Suppressor macrophage treated with lipopolysaccharide for 4 hours (primary cell): ENCODE measurements around the gene GJC2.
"Not testable (repeated sequence)": the region's sequence is repeated elsewhere in the genome, so short reads cannot be mapped to it uniquely, and the experiment has no call there.

ENCODE experiments used
- DNase-seq: peaks from one replicate; pipeline ENCODE4 v3.0.0-alpha.2; 2020

GJC2 gene

DNA sequence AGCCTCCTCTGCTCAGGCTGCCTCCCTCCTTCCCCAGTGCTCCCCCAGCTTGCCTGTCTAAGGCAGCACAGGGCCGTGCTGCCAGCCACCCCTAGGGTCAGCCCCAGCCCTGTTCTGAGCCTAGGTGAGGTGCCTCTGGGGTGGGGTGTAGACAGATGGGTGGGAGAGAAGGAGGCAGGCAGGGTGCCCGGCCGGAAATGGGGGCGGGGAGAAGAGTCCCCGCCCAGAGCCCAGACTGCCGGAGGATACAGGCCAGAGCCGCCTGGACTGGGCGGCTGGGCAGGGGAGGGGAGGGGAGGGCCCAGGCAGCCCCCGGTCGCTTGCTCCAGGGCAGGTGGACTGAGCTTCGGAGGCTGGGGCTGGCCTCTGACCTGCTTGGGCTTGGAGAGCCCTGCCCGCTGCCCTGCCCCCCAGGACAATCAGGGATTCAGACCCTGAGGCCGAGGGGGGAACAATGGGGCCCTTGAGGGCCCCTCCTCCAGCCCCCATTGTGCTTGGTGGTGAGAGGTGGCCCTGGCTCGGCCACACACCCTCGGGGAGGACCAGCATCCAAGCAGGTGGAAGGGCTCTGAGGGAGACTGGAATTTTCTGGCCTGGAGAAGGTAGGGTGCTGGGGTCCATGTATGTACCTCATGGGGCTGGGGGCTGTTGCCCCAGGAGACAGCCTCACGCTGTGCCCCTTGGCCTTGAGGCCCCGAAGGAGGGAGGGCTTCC, at the start of gene GJC2:
Gene GJC2 (plus strand): TSS at position 525 of the 714 bp plus-strand sequence. CDS start 7,829 bp downstream, outside the sequence.
- no peak for DNase-seq

DNA sequence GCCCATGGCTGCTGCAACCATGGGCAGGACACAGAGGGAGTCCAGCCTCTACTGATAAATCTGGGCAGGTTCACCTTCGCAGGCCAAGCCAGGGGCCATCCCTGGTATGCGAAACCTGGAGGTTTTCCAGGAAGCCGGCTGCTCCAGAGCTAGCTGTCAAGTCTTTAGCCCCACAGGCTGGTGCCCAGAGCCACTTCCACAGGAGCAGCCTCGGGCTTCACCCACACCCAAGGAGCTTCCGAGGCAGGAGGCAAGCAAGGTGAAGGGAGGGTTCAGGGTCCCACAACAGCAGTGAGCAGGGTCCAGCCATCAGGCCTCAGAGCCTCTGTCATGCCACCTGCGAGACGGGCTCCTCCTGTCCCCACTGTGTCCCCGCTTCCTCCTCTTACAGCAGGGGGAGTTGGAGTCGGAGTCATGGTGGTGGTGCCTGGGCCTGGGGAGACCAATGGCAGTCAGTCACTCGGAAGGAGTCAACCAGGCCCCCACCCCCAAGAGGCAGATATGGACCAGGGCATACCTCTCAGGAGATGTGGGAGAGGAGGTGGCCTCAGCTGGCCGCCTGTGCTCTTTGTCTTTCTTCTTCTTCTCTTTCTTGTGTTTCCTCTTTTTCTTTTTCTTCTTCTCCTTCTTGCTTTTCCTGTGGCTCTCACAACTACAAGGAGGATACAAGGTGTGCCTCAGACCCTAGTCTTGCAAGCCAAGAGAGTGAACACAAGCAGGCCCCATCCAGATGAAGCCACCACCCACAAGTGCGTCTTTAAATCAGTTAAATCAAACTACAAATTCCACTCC, 48.7 kb upstream of the GJC2 start:
- no peak for DNase-seq

DNA sequence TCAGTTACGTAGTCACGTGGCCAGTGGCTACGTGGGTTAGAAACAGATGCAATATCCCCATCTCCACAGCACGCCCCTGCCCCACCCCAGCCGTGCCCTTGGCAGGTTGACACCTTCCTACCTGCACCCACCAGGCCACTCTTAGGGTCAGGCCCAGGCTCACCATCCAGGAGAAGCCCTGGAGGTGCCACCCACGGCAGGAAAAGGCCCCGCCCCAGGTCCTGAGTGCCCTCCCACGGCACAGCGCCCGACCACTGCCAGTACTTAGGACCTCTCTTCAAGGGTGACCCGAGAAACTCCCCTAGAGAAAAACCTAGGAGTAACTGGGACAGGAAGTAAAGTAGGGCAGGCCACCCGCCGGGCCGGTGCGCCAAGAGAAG, 48.1 kb upstream of the GJC2 start:
- no peak for DNase-seq

DNA sequence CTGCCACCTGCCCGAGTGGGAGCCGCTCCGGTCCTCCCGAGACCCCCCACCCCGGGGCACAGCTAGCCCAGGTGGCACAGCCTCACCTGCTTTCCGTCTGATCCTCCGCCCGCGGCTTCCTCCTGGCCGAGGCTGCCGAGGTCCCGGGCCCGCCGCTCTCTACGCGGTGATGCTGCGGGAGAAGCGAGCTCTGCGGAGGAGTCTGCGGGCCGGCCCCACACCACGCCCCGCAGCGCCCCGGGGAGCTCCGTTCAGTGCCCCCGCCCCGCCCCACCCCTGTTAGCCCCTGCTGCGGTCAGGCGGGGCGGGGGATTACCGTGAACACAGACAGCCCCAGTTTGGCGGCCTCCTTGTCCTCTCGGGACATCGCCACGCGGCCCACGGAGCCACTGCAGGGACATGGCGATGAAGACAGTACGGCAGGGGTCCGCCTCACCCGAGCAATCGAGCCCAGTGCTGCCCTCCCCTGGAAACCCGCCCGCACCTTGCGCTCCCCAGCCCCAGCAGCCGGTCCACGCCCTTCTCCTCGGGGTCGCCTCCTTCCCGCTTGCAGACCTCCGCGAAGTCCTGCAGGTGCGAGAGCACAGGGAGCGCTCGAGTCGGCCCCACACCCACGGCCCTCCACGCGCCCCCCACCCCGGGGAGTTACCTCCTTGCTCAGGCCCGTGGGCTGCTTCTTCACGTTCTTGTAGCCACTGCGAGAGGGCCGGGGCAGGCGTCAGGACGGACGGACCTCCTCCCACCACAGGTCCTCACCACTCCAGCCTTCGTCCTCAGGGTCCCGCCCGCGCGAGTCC, 47.5 kb upstream of the GJC2 start:
- DNase-seq, result peak; percentile 43

DNA sequence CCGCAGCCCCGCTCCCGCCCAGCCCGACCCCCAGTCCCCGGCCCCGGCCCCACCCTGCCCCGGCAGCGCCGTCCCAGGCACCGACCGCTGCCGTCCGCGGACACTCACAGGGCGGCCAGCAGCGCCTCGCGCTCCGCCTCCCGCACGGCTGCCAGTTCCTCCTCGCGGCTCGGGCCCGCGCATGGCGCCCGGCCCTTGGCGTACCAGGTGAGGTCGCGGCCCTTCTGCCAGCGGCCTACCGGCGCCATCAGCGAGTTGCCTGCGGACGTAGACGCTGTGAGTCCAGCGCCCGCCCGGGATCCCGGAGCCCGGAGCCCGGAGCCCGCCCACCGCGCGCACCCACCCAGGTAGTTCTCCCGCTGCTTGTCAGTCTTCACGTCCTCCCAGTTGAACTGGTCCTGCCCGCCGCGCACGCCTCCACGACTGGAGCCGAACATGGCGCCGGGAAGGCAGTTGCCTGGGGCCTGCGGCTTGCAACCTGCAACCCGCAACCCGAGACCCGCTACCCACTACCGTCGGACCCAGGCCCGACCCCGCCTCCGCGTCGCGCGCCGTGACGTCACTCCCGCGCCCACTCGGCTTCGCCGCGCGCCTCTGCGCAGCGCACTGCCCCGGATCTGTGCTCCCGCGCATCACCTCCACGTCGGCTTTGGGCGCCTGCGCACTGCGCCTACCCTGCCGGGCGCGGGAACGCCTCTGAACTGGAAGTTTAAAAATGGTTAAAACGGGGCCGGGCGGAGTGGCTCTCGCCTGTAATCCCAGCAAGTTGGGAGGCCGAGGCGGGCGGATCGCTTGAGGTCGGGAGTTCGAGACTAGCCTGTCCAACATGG, 46.7 kb upstream of the GJC2 start, which contains the start of gene C1orf35:
Gene C1orf35 (minus strand): TSS at position 535 of the 830 bp plus-strand sequence. CDS start 98 bp downstream, at position 437.
- peak; percentile 95 for DNase-seq

DNA sequence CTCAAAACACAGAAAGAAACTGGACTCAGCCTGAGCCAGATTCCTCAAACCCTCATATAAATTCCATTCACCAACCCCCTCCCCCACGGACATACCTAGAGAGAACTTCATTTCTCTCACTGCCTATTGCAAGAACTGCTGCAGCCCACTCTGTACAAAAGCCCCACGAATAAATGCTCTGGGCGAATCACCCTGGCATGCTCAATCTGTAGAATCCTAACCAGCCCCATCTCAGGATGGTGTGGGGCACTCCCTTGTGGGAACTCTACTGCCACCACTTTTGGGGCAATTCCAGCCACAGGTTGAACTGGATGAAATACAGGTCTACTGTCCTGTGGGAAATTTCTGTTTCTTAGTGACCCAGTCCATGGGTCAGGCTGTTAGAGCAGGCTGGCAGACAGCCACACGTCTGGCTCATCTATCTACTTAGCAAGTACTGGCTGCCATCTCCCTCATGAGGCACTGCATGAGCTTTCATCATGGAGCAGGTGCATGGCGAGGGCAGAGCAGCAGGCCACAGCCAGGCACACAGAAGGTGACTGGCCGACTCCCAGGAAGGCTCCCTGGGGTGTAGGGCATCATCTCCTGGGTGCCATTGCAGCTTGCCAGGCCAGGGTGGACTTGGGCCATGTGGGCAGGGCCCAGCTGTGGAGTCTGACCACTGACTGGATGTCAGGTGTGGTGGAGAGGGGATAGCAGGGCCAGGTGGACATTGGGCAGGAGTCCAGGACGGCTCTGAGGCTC, 45.0 kb upstream of the GJC2 start:
- no peak for DNase-seq

DNA sequence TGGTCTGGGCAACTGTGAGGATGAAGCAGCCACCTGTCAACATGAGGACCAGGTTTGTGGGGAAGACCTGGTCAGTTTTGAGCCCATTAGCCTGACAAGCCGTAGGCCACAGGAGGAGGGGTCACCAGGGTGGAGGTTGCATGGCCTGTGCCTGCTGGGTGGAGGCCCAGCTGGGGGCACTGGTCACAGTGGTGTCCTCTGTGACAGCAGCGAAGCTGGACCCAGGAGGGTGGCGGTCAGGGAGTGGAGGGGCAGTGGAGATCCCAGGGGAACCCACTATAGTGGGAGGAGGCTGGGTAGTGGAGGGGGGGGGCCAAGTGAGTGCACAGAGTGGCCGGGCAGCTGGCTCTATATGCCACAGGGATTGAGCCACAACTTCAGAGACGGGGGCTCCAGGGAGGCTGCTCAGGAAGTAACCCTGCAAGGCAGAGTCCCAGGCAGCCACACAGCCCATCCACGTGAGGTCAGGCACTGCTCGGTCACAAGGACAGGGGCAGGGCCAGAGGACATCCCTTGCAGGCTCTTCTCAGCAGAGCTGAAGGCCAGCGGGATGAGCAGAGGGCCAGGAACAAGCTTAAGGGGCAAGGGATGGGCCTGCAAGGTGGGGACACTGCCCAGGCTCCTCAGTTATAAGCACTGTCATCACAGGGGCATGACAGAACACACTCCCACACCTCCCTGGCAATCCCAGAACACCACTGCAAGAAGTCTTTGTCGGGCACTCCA, 44.3 kb upstream of the GJC2 start:
- no peak for DNase-seq

DNA sequence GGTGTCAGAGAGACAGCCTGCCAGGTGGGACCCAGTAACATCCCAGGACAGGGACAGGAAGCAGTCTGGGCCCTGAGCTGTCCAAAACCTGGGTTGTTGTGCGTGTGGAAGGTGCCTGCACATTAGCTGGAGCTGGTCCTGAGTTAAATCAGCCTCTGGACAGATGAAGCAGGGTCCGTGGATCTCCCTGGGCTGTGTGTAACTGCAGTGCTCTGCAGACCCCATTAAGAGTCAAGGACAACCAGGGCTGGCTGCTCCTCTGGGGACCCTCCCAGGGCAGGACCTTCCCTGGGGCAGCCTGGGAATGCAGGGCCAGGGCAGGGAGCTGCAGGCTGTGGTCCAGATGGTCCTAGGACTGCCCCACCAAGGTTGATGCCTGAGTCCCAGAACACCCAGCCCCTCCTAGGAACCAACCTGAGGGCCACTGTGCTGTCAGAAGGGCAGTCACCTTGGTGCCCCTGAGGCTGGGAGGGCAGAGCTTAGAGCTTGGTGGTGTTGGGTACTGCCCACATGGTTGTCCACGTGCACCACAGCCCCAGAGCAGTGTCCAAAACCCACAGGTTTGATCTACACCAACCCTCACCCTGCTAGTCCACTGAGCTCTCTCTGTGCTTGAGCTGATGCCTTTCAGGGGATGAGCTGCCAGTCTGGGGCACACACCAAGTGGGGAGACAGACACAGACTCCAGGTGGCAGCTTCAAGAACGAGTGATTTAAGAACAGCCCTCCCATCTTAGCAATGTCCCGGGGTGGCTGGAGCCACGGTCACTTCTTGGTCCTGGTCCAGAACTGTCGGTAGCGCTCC, 43.5 kb upstream of the GJC2 start:
- no peak for DNase-seq

DNA sequence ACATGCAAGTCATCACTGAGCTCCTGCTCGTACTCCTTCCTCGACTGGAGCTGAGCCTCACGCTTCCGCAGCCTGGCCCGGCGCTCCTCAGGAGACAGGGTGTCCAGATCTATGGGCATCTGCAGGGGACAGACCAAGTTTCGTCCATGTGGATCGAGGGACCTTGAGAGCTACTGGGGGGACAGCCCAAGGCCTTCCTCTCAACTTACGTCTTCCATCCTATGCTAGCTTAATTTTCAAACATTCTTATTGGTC, 43.0 kb upstream of the GJC2 start:
- no peak for DNase-seq

DNA sequence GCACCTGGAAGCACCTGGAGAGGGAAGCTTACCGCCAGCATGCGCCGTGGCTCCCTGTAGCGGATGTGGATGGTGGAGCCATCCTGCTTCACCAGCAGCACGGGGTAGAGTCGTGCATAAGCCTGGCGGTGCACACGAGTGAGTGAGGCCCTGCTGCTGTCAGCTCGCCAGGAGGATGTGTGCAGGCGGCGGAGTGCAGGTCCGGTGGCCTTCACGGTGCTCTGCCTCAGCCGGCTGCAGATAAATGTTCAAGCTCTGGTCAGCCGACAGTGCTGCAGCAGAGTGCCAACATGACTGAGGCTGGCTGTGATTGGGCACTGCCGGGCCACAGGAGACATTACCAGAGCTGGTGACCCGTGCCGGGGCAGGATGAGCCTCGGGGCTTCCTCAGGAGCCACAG, 42.1 kb upstream of the GJC2 start:
- DNase-seq, result no peak

DNA sequence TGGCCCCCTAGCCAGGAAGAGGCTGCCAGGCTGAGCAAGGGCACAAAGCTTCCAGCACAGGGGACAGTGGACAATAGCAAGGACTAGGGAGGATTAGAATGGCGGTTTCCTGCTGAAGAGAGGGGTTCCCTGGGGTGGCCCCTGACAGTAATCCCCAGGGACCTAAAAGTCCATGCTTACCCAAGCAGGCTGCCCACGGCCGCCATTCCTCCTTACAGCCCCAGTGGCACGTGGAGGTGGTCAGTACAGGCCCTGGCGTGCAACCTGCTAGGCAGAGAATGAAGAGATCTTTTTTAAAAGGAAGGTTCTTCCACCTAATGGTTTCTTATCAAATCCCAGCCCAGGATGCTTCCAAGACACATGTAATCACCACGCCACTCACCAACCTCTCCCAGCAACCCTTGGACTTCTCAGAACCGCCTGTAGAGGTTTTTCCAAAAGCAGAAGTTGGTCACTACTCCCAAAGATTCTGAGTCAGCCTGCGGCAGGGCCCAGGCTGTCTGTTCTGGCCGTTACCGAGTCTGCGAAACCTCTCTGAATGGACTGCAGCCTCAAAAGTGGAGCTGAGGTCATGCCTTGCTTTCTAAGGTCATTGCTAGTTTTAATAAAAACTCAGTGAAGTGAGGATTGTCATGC, 41.6 kb upstream of the GJC2 start:
- peak; percentile 75 for DNase-seq

DNA sequence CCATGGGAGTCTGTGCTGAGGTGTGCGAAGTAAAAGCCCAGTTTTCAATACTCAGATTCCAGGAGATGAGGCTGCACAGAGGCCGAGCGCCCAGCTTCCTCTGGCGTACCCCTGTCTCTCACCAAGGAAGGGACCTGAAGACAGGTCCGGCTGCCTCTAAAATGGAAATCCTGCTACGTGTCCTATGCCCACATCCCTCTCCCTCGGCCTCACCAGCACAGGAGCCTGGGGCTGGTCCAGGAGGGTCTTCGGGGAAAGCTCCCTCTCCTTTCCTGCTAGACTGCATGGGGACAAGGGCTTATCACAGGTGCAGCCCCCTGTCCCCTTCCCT, 41.0 kb upstream of the GJC2 start:
- no peak for DNase-seq

DNA sequence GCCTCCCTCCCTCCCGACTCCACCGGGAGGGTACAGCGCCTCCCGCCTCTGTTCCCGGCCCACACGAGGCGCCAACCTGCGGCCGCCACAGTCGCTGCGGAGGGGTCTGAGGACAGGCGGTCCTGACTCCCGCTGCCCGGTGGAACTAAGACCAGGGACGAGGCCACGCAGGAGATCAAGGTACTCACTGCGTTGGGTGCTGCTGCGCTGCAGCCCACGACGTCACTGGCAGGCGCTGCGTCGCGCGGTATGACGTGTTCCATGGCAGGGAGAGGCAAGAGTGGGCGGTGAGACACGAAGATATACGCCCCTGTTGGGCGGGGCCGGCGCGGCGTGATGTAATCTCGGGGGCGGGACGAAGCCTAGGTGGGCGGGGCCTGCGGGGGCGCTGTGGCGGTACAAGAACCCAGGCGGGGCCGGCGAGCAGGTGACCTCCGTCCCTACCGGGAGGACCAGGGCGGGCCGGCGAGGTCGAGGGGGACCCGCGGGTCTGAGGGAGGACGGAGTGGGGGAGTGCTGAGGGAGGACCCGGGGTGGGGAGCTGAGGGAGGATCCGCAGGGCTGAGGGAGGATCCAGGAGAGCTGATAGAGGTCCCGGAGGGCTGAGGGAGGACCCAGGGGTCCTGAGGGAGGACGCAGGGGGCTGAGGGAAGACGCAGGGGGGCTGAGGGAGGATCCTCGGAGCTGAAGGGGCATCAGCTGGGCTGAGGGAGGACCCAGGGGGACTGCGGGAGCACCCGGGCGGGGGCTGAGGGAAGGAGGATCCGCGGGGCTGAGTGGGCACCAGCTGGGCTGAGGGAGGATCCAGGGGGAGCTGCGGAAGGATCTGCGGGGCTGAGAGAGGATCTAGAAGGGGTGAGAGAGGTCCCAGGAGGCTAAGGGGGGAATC, 40.4 kb upstream of the GJC2 start, which contains the start of gene MRPL55:
Gene MRPL55 (minus strand): TSS at position 227 of the 889 bp plus-strand sequence. CDS start 1,039 bp downstream, outside the sequence.
- DNase-seq, result peak; percentile 98

DNA sequence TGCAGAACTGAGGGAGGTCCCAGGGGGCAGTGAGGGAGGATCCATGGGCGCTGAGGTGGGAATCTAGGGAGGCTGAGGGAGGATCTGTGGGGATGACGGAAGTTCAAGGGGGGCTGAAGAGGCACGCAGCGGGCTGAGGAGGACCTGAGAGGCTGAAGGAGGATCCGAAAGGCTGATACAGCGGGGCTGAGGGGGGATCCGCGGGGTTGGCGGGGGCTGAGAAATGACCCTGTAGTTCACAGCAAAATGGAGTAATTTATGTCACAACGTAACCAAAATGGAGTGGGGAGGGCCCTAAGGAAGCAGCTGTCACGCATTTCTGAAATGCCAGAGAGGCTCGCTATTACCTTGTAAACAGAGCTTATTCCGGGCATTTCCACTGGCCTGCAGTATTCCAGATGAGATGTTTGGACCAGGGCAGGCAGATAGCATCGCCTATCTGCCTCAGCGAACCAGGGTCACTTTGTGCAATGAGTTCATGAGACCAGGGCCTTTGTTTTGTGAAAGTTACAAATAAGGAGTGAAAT, 39.7 kb upstream of the GJC2 start:
- DNase-seq, result no peak

DNA sequence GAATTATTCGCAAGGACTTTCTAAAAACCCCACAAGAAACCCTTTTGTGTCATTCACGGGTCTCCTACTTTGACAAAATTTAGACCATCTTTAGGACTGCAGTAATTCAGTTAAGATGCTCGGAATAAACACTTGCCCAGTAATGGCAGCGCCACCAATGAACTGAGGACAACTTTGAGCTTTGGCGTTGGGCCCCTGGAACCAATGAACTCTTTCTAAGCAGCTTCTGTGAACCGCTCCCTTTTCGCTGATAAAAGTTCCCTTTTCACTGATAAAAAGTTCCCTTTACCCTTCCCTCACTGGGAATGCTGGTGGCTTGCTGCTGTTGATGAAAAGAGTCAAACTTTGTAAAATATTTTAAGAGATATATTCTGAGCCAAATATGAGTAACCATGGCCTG, 39.2 kb upstream of the GJC2 start:
- DNase-seq, result no peak

DNA sequence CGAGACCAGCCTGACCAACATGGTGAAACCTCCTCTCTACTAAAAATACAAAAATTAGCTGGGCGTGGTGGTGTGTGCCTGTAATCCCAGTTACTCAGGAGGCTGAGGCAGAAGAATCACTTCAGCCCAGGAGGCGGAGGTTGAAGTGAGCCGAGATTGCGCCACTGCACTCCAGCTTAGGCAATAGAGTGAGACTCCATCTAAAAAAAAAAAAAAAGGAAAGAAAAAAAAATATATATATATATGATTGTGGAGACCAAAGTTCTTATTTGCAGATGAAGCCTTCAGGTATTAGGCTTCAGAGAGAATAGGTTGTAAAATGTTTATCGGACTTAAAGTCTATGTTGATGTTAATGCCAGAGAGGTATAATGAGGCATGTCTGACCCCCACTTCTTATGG, 38.4 kb upstream of the GJC2 start:
- not testable (repeated sequence) for DNase-seq

DNA sequence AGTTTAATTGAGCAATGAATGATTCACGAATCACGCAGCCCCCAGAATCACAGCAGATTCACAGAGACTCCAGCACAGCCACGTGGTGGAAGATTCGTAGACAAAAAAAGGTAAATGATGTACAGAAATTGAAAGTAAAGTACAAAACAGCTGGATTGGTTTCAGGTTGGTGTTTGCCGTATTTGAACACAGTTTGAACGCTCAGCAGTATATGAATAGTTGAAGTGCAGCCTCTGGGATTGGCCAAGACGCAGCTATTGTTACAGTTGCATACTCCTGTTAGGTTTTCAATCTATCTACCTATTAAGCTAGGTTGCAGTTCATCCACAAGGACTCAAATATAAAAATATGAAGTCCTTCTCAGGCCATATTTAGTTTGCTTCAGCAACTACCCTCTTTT, 37.6 kb upstream of the GJC2 start:
- DNase-seq, result no peak

DNA sequence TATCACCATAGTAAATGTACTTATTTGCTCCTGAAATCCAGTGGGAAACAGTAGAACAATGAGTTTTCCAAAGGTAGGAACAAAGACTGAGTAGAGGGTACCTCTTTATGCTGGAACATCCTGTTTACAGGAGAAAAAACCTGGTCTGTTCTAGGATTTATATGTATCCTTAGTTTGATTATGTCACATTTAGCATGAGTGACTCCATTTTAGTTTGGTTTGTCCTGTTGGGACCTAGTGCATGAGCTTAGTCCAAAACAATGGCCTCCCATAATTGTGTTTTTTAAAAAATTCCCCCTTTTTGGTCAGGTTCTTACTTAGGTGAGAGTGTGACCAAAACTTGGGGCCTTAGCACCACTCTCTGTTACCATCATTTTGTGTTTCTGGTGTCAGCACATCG, 37.1 kb upstream of the GJC2 start:
- DNase-seq, result no peak

DNA sequence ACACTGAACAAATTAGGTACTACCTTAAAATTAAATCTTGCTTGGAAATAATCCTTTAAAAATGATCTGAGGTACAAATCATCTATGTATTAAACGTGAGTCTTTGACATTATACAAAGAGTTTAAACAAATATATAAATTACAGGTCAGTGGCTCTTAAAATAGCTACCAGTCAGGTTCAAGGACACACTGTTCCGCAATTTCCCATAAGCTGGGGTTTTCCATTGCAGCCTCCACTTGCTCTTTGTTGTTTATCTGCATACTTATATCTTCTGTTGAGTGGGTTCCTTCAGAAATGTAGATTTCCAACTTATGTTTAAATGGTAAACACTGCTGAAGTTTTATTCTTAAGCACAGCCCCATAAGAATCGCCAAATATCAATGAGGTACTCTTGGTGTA, 34.9 kb upstream of the GJC2 start:
- DNase-seq, result no peak
